ENCODE data around the gene XRRA1. TPM values are rescaled to one million over a fixed set of nuclear protein-coding genes. Genes with fewer than 3 reads are reported as not detected.

XRRA1 gene
- total and polyA plus RNA-seq, 2 of the 13 experiments (the other 11 are each of a cell fraction or from before 2014, with no cell fraction given): 7.6 to 10.5 TPM

GRCh38 chr11:74806267-74806666, 142.6 kb downstream of the XRRA1 start (continued):
- TF ChIP-seq FOXA1 (IDR thresholded peaks at IDR 0.05): no peak
- TF ChIP-seq FOXA1 (CRISPR knock-in tag; IDR thresholded peaks at IDR 0.05): no peak
- no peak for TF ChIP-seq ZNF430 (CRISPR knock-in tag; IDR thresholded peaks at IDR 0.05)
- TF ChIP-seq JDP2 (CRISPR knock-in tag; IDR thresholded peaks at IDR 0.05; ENCODE audit: borderline replicate concordance): no peak
- TF ChIP-seq MXI1 (IDR thresholded peaks at IDR 0.05; ENCODE audit: borderline replicate concordance, low read depth, low read length): no peak
- no peak for TF ChIP-seq BRCA1 (CRISPR knock-in tag; IDR thresholded peaks at IDR 0.05)
- TF ChIP-seq MAFK (conservative IDR thresholded peaks at IDR 0.05 in 1 of 2, IDR thresholded peaks at IDR 0.05 in 1 of 2; ENCODE audit: low read length in 2 of 2): peak; percentile 80 to 82
- no peak for TF ChIP-seq ZNF205 (CRISPR knock-in tag; IDR thresholded peaks at IDR 0.05)
- TF ChIP-seq, protein P1, sequence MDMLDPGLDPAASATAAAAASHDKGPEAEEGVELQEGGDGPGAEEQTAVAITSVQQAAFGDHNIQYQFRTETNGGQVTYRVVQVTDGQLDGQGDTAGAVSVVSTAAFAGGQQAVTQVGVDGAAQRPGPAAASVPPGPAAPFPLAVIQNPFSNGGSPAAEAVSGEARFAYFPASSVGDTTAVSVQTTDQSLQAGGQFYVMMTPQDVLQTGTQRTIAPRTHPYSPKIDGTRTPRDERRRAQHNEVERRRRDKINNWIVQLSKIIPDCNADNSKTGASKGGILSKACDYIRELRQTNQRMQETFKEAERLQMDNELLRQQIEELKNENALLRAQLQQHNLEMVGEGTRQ (IDR thresholded peaks at IDR 0.05; ENCODE audit: low read depth, low read length): no peak
- TF ChIP-seq, protein P1 (CRISPR knock-in tag; IDR thresholded peaks at IDR 0.05; ENCODE audit: borderline replicate concordance): no peak
- TF ChIP-seq NFE2L2 (IDR thresholded peaks at IDR 0.05; ENCODE audit: low read length): peak; percentile 95
- no peak for TF ChIP-seq ZNF496 (CRISPR knock-in tag; IDR thresholded peaks at IDR 0.05; ENCODE audit: insufficient replicate concordance)
- no peak for TF ChIP-seq ZNF383 (CRISPR knock-in tag; IDR thresholded peaks at IDR 0.05; ENCODE audit: borderline replicate concordance)
- TF ChIP-seq CHCHD3 (CRISPR knock-in tag; IDR thresholded peaks at IDR 0.05): no peak
- TF ChIP-seq SIN3B (IDR thresholded peaks at IDR 0.05; ENCODE audit: low read length): no peak
- TF ChIP-seq KIAA2018 (CRISPR knock-in tag; IDR thresholded peaks at IDR 0.05; ENCODE audit: borderline replicate concordance): no peak
- no peak for TF ChIP-seq ZNF556 (CRISPR knock-in tag; IDR thresholded peaks at IDR 0.05; ENCODE audit: borderline replicate concordance)
- TF ChIP-seq, protein P2, sequence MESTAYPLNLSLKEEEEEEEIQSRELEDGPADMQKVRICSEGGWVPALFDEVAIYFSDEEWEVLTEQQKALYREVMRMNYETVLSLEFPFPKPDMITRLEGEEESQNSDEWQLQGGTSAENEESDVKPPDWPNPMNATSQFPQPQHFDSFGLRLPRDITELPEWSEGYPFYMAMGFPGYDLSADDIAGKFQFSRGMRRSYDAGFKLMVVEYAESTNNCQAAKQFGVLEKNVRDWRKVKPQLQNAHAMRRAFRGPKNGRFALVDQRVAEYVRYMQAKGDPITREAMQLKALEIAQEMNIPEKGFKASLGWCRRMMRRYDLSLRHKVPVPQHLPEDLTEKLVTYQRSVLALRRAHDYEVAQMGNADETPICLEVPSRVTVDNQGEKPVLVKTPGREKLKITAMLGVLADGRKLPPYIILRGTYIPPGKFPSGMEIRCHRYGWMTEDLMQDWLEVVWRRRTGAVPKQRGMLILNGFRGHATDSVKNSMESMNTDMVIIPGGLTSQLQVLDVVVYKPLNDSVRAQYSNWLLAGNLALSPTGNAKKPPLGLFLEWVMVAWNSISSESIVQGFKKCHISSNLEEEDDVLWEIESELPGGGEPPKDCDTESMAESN (CRISPR knock-in tag; conservative IDR thresholded peaks at IDR 0.05): no peak
- TF ChIP-seq SOX5 (CRISPR knock-in tag; IDR thresholded peaks at IDR 0.05; ENCODE audit: borderline replicate concordance): no peak
- no peak for TF ChIP-seq GTF3A (CRISPR knock-in tag; conservative IDR thresholded peaks at IDR 0.05)
- TF ChIP-seq SIX4 (CRISPR knock-in tag; IDR thresholded peaks at IDR 0.05): no peak
